HepG2 (cell line): ENCODE measurements around the gene DENND4B. TPM values are rescaled to one million over a fixed set of nuclear protein-coding genes. Genes with fewer than 3 reads are reported as not detected.
A peak's percentile ranks its signal among the peaks of the same experiment; 100 is the strongest.

Experiments
- E2F5 ChIP-seq: sonication (generic); formaldehyde crosslinking; conservative IDR thresholded peaks from 2 replicates; pipeline ENCODE4 v1.4.0; 2020; ENCODE audit warnings: missing genetic modification reagents
- JUN ChIP-seq: sonication (generic); formaldehyde crosslinking; IDR thresholded peaks from 2 replicates; pipeline ENCODE4 v1.4.0; 2020; ENCODE audit warnings: mild to moderate bottlenecking, missing genetic modification reagents
- MAFF ChIP-seq: IDR thresholded peaks from 2 replicates; pipeline ENCODE4 v1.6.1; 2011; ENCODE audit warnings: low read depth, low read length, improper control_type of control experiment
- MAZ ChIP-seq, 2 experiments: sonication (generic) in 1 of 2; formaldehyde crosslinking in 1 of 2; IDR thresholded peaks; 2 replicates each; pipeline versions ENCODE4 v1.5.0 to v1.6.1; 2012 to 2020; ENCODE audit warnings: low read depth in 2 of 2, mild to moderate bottlenecking in 2 of 2, borderline replicate concordance in 1 of 2, improper control_type of control experiment in 1 of 2, low read length in 1 of 2, missing genetic modification reagents in 1 of 2, moderate library complexity in 1 of 2
- NFYB ChIP-seq: sonication (generic); formaldehyde crosslinking; IDR thresholded peaks from 2 replicates; pipeline ENCODE4 v1.4.0; 2020; ENCODE audit warnings: missing genetic modification reagents
- SMAD3 ChIP-seq: sonication (generic); formaldehyde crosslinking; IDR thresholded peaks from 2 replicates; pipeline ENCODE4 v1.4.0; 2020; ENCODE audit warnings: missing genetic modification reagents
- SP1 ChIP-seq, 2 experiments: fragments of 450-650 bp in 1 of 2; sonication (generic) in 1 of 2; formaldehyde crosslinking in 1 of 2; IDR thresholded peaks; 2 replicates each; pipeline versions ENCODE4 v1.4.0 to v1.6.1; 2016 to 2020; ENCODE audit warnings: missing genetic modification reagents in 1 of 2
- TP53 ChIP-seq: sonication (generic); formaldehyde crosslinking; conservative IDR thresholded peaks from 2 replicates; pipeline ENCODE4 v1.4.0; 2020; ENCODE audit warnings: missing genetic modification reagents
- ZBTB10 ChIP-seq: sonication (generic); formaldehyde crosslinking; IDR thresholded peaks from 2 replicates; pipeline ENCODE4 v1.4.0; 2020; ENCODE audit warnings: missing genetic modification reagents, borderline replicate concordance
- ZNF556 ChIP-seq: sonication (generic); formaldehyde crosslinking; IDR thresholded peaks from 2 replicates; pipeline ENCODE4 v1.4.0; 2020; ENCODE audit warnings: mild to moderate bottlenecking, missing genetic modification reagents, borderline replicate concordance
- ZNF563 ChIP-seq: sonication (generic); formaldehyde crosslinking; IDR thresholded peaks from 2 replicates; pipeline ENCODE4 v1.8.0; 2022; ENCODE audit warnings: mild to moderate bottlenecking, moderate library complexity, missing genetic modification reagents
- ZNF605 ChIP-seq: sonication (generic); formaldehyde crosslinking; IDR thresholded peaks from 2 replicates; pipeline ENCODE4 v1.8.0; 2022; ENCODE audit warnings: mild to moderate bottlenecking, missing genetic modification reagents
- ZNF761 ChIP-seq: sonication (generic); formaldehyde crosslinking; conservative IDR thresholded peaks from 2 replicates; pipeline ENCODE4 v1.4.0; 2020; ENCODE audit warnings: mild to moderate bottlenecking, missing genetic modification reagents
- polyA plus RNA-seq, 8 experiments: library from polyadenylated mRNA; depleted of rRNA in 3 of 8; stranded (reverse) in 7 of 8; unstranded in 1 of 8; fragments of >200 nt; fragmentation: Illumina TruSeq in 4 of 8; extraction: Trizol in 4 of 8; gene quantifications; 2 replicates each; pipeline versions ENCODE4 v1.2.1 to v1.2.3, GENCODE V29; 2011 to 2016; ENCODE audit warnings: low read depth in 4 of 8, missing spikeins in 1 of 8, mixed read lengths in 1 of 8; ENCODE audit not compliant: insufficient read depth in 1 of 8
- total RNA-seq, 5 experiments: library from RNA; depleted of rRNA; stranded (reverse); fragments of >200 nt; fragmentation: Illumina TruSeq; extraction: Trizol; gene quantifications; 2 replicates each; pipeline ENCODE4 v1.2.3, GENCODE V29; 2016; ENCODE audit warnings: low read depth in 1 of 5
- TF ChIP-seq, protein P1 (sequence below), 2 experiments: fragments of 450-650 bp in 1 of 2; sonication (generic) in 1 of 2; formaldehyde crosslinking in 1 of 2; IDR thresholded peaks; 2 replicates each; pipeline versions ENCODE4 v1.6.1 to v1.8.0; 2016 to 2022; ENCODE audit warnings: antibody characterized with exemption in 1 of 2, mild to moderate bottlenecking in 1 of 2, missing genetic modification reagents in 1 of 2

DENND4B gene
- total and polyA plus RNA-seq, 2 of the 13 experiments (the other 11 are each of a cell fraction or from before 2014, with no cell fraction given) = 15.1 to 20.3 TPM

DNA sequence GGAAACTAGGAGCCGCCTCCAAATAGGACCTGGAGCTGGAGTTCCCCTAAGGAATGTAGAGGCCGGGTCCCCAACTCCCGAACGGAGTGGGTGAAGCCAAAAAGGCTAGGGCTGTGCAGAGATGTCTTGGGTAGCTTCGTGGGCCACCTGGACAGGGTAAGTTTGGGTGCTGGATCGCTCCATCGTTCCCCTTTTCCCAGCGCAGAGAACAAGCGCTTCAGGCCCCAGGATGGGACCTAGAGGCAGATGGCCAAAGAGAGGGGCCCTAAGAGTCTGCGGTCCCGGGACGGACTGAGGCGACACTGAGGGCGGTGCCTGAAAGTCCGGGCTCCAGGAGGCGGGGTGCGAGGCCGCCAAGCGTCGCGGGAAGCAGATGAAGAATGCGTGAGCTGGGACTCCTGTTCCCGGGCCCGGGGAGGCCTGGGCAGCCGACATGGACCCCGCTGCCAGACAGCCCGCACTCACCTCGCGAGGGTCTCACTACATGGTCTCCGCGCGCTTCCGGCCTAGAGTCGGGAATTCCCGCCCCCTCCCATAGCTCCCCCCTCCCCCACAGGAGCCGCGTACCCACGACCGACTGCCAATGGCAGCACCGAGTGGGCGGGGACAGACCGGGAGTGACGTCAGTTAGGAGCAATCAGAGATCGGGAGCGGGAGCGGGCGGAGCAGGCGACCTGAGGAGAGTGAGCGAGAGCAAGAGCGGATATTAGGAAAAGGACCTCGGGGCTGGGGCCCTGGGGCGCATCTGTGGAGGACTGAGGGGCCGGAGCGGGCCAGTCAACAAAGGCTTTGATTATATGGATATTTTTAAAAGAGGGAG lies 16.7 kb upstream of the DENND4B start, which contains the start of gene SLC39A1 (continued):
- TF ChIP-seq, protein P1, sequence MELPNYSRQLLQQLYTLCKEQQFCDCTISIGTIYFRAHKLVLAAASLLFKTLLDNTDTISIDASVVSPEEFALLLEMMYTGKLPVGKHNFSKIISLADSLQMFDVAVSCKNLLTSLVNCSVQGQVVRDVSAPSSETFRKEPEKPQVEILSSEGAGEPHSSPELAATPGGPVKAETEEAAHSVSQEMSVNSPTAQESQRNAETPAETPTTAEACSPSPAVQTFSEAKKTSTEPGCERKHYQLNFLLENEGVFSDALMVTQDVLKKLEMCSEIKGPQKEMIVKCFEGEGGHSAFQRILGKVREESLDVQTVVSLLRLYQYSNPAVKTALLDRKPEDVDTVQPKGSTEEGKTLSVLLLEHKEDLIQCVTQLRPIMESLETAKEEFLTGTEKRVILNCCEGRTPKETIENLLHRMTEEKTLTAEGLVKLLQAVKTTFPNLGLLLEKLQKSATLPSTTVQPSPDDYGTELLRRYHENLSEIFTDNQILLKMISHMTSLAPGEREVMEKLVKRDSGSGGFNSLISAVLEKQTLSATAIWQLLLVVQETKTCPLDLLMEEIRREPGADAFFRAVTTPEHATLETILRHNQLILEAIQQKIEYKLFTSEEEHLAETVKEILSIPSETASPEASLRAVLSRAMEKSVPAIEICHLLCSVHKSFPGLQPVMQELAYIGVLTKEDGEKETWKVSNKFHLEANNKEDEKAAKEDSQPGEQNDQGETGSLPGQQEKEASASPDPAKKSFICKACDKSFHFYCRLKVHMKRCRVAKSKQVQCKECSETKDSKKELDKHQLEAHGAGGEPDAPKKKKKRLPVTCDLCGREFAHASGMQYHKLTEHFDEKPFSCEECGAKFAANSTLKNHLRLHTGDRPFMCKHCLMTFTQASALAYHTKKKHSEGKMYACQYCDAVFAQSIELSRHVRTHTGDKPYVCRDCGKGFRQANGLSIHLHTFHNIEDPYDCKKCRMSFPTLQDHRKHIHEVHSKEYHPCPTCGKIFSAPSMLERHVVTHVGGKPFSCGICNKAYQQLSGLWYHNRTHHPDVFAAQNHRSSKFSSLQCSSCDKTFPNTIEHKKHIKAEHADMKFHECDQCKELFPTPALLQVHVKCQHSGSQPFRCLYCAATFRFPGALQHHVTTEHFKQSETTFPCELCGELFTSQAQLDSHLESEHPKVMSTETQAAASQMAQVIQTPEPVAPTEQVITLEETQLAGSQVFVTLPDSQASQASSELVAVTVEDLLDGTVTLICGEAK (IDR thresholded peaks at IDR 0.05) = no peak
- TF ChIP-seq, protein P1 (CRISPR knock-in tag; IDR thresholded peaks at IDR 0.05) = 0 out of 2 replicates have a peak, but pooled peaks have one; percentile 22
- TF ChIP-seq ZBTB10 (CRISPR knock-in tag) = peak; percentile 58; the same call in 1 of the 2 replicates
- TF ChIP-seq SMAD3 (CRISPR knock-in tag) = peak; percentile 14; the same call in 1 of the 2 replicates
- no peak for TF ChIP-seq TP53 (CRISPR knock-in tag)
- TF ChIP-seq MAFF = no peak
- 0 out of 2 replicates have a peak, but pooled peaks have one; percentile 31 for TF ChIP-seq ZNF761 (CRISPR knock-in tag)
- 0 out of 2 replicates have a peak, but pooled peaks have one; percentile 25 for TF ChIP-seq ZNF563 (CRISPR knock-in tag)
- 0 out of 2 replicates have a peak, but pooled peaks have one; percentile 43 for TF ChIP-seq E2F5 (CRISPR knock-in tag)
- TF ChIP-seq ZNF605 = 0 out of 2 replicates have a peak, but pooled peaks have one; percentile 8
- 0 out of 2 replicates have a peak, but pooled peaks have one; percentile 26 for TF ChIP-seq ZNF556 (CRISPR knock-in tag)
- peak; percentile 86 for TF ChIP-seq MAZ (IDR thresholded peaks at IDR 0.05; ENCODE audit: borderline replicate concordance, low read depth, low read length)
- TF ChIP-seq MAZ (CRISPR knock-in tag; IDR thresholded peaks at IDR 0.05; ENCODE audit: low read depth) = peak; percentile 40; the same call in 1 of the 2 replicates
- no peak for TF ChIP-seq JUN
- peak; percentile 88 for TF ChIP-seq NFYB (CRISPR knock-in tag)
- no peak for TF ChIP-seq SP1 (IDR thresholded peaks at IDR 0.05)
- peak; percentile 81 for TF ChIP-seq SP1 (CRISPR knock-in tag; IDR thresholded peaks at IDR 0.05)
